Astrocyte (in vitro differentiated cells and primary cell): ENCODE measurements around the gene PTPRN2. TPM values are rescaled to one million over a fixed set of nuclear protein-coding genes. Genes with fewer than 3 reads are reported as not detected.
"Not testable (repeated sequence)": the region's sequence is repeated elsewhere in the genome, so short reads cannot be mapped to it uniquely, and the experiment has no call there.

ENCODE experiments used
- DNase-seq: peaks from one replicate; pipeline ENCODE4 v3.0.0-alpha.2; 2010; ENCODE audit warnings: low read depth
- FAIRE-seq: peaks from 2 replicates; lab custom pipeline; 2011; peaks lifted over from hg19 to GRCh38; lab: Jason Lieb, UNC
- H2AFZ ChIP-seq: 2 replicates; pipeline ENCODE4 v1.6.0; 2012; ENCODE audit warnings: low read depth, low read length, inconsistent platforms
- H3K27ac ChIP-seq: 2 replicates; pipeline ENCODE4 v1.5.1; 2011; ENCODE audit warnings: low read depth, low read length, inconsistent platforms
- H3K27me3 ChIP-seq: 2 replicates; pipeline ENCODE4 v1.6.0; 2011; ENCODE audit warnings: low read length, inconsistent platforms; ENCODE audit not compliant: insufficient read depth
- H3K36me3 ChIP-seq: 2 replicates; pipeline ENCODE4 v1.5.1; 2011; ENCODE audit warnings: low read length, inconsistent platforms; ENCODE audit not compliant: insufficient read depth
- H3K4me1 ChIP-seq: 2 replicates; pipeline ENCODE4 v1.5.1; 2011; ENCODE audit warnings: low read length, inconsistent platforms; ENCODE audit not compliant: insufficient read depth
- H3K4me2 ChIP-seq: 2 replicates; pipeline ENCODE4 v1.6.0; 2012; ENCODE audit warnings: low read length, inconsistent platforms
- H3K4me3 ChIP-seq: 2 replicates; pipeline ENCODE4 v1.5.1; 2011; ENCODE audit warnings: low read depth, mild to moderate bottlenecking, low read length, inconsistent platforms; ENCODE audit not compliant: insufficient read depth
- H3K79me2 ChIP-seq: 2 replicates; pipeline ENCODE4 v1.6.0; 2012; ENCODE audit warnings: mild to moderate bottlenecking, low read length, inconsistent platforms; ENCODE audit not compliant: insufficient read depth
- H3K9ac ChIP-seq: 2 replicates; pipeline ENCODE4 v1.6.0; 2012; ENCODE audit warnings: mild to moderate bottlenecking, low read length, inconsistent platforms
- H3K9me3 ChIP-seq: 2 replicates; pipeline ENCODE4 v1.5.1; 2012; ENCODE audit warnings: low read depth, mild to moderate bottlenecking, low read length, inconsistent platforms; ENCODE audit not compliant: insufficient read depth
- H4K20me1 ChIP-seq: 2 replicates; pipeline ENCODE4 v1.6.0; 2012; ENCODE audit warnings: low read length, inconsistent platforms; ENCODE audit not compliant: insufficient read depth
- H3K27ac Mint-ChIP-seq: one replicate; pipeline ENCODE4 v1.8.0; 2021; ENCODE audit warnings: mild to moderate bottlenecking, mixed read lengths; ENCODE audit not compliant: unreplicated experiment
- H3K27me3 Mint-ChIP-seq: one replicate; pipeline ENCODE4 v1.8.0; 2021; ENCODE audit warnings: low read depth, mixed read lengths; ENCODE audit not compliant: unreplicated experiment
- H3K36me3 Mint-ChIP-seq: one replicate; pipeline ENCODE4 v1.8.0; 2021; ENCODE audit warnings: low read depth, mixed read lengths; ENCODE audit not compliant: unreplicated experiment
- H3K4me1 Mint-ChIP-seq: one replicate; pipeline ENCODE4 v1.8.0; 2021; ENCODE audit warnings: low read depth, mixed read lengths; ENCODE audit not compliant: unreplicated experiment
- H3K4me3 Mint-ChIP-seq: one replicate; pipeline ENCODE4 v1.8.0; 2021; ENCODE audit warnings: mild to moderate bottlenecking, moderate library complexity, mixed read lengths; ENCODE audit not compliant: unreplicated experiment
- H3K9me3 Mint-ChIP-seq: one replicate; pipeline ENCODE4 v1.8.0; 2021; ENCODE audit warnings: mild to moderate bottlenecking, mixed read lengths; ENCODE audit not compliant: unreplicated experiment
- CTCF ChIP-seq: IDR thresholded peaks from 2 replicates; pipeline ENCODE4 v1.5.1; 2011; ENCODE audit warnings: low read depth, mild to moderate bottlenecking, inconsistent platforms, low read length, moderate library complexity; ENCODE audit not compliant: insufficient read depth
- EZH2 ChIP-seq: IDR thresholded peaks from 2 replicates; pipeline ENCODE4 v1.6.1; 2012; ENCODE audit warnings: mild to moderate bottlenecking, low read length, inconsistent platforms; ENCODE audit not compliant: insufficient read depth
- total RNA-seq: library from RNA; stranded (reverse); gene quantifications from 2 replicates; pipeline ENCODE4 v1.2.1, GENCODE V29; 2021

Gene PTPRN2
- total RNA-seq, 1 donor from 2014 or later, result 0.09 TPM

GRCh38 chr7:158209435-158209834, 378.2 kb downstream of the PTPRN2 start:
- Histone ChIP-seq H3K4me3 (no peak overlapping the region), H3K4me1 (no peaks in the 10 kb centered on the region), H3K79me2 (no peaks in the 10 kb centered on the region), H4K20me1 (no peaks in the 10 kb centered on the region), H3K27ac (no peak overlapping the region), H2AFZ (no peak overlapping the region), H3K27me3 (no peaks in the 10 kb centered on the region), H3K9ac (no peak overlapping the region), H3K9me3 (peaks cover 7% of the 10 kb centered on the region), H3K4me2 (no peak overlapping the region), H3K36me3 (no peaks in the 10 kb centered on the region)
- Mint-ChIP-seq H3K4me1 (no peaks in the 10 kb centered on the region), H3K27me3 (no peaks in the 10 kb centered on the region), H3K9me3 (peaks cover 10% of the 10 kb centered on the region), H3K4me3 (no peak overlapping the region), H3K36me3 (no peaks in the 10 kb centered on the region), H3K27ac (no peak overlapping the region)
- no peak for TF ChIP-seq EZH2
- TF ChIP-seq CTCF, result no peak
- DNase-seq (no peak), FAIRE-seq (no peak)

- FAIRE-seq, result no peak
- H3K4me1 ChIP-seq, result no peaks in the 10 kb centered on the region
- Mint-ChIP-seq H3K27me3 (no peaks in the 10 kb centered on the region), H3K36me3 (no peaks in the 10 kb centered on the region), H3K4me1 (no peaks in the 10 kb centered on the region), H3K9me3 (peaks cover 13% of the 10 kb centered on the region), H3K27ac (no peak overlapping the region), H3K4me3 (no peak overlapping the region)
- no peaks in the 10 kb centered on the region for H3K79me2 ChIP-seq
- TF ChIP-seq CTCF, result no peak
- TF ChIP-seq EZH2, result no peak
- H3K27me3 ChIP-seq, result no peaks in the 10 kb centered on the region
- no peak overlapping the region for H2AFZ ChIP-seq
- peaks cover 7% of the 10 kb centered on the region for H3K9me3 ChIP-seq
- no peak for DNase-seq
- H4K20me1 ChIP-seq, result no peaks in the 10 kb centered on the region
- no peak overlapping the region for H3K9ac ChIP-seq
- no peaks in the 10 kb centered on the region for H3K36me3 ChIP-seq
- H3K4me3 ChIP-seq, result no peak overlapping the region
- no peak overlapping the region for H3K27ac ChIP-seq
- H3K4me2 ChIP-seq, result no peak overlapping the region
These were observed 381.3 kb downstream of the PTPRN2 start for GRCh38 chr7:158206341-158206740.

- TF ChIP-seq EZH2 (no peak), CTCF (no peak)
- no peaks in the 10 kb centered on the region for H3K27me3 ChIP-seq
- H3K4me2 ChIP-seq, result peak overlapping the region; percentile 22
- peak; percentile 42 for DNase-seq
- H3K36me3 ChIP-seq, result no peaks in the 10 kb centered on the region
- peaks cover 11% of the 10 kb centered on the region for H3K9me3 Mint-ChIP-seq
- no peaks in the 10 kb centered on the region for H3K27me3 Mint-ChIP-seq
- no peak overlapping the region for H3K4me3 ChIP-seq
- H2AFZ ChIP-seq, result no peak overlapping the region
- no peaks in the 10 kb centered on the region for H3K4me1 Mint-ChIP-seq
- H3K9ac ChIP-seq, result no peak overlapping the region
- H4K20me1 ChIP-seq, result no peaks in the 10 kb centered on the region
- no peak overlapping the region for H3K4me3 Mint-ChIP-seq
- H3K79me2 ChIP-seq, result no peaks in the 10 kb centered on the region
- H3K27ac Mint-ChIP-seq, result no peak overlapping the region
- H3K4me1 ChIP-seq, result no peaks in the 10 kb centered on the region
- H3K36me3 Mint-ChIP-seq, result no peaks in the 10 kb centered on the region
- no peak overlapping the region for H3K27ac ChIP-seq
- peaks cover 7% of the 10 kb centered on the region for H3K9me3 ChIP-seq
- FAIRE-seq, result no peak
These were observed 383.2 kb downstream of the PTPRN2 start for GRCh38 chr7:158204453-158204852.

- not testable (repeated sequence) for H3K4me3 Mint-ChIP-seq, H3K27me3 ChIP-seq, H4K20me1 ChIP-seq, H3K79me2 ChIP-seq, H3K27me3 Mint-ChIP-seq, H3K4me1 Mint-ChIP-seq, H2AFZ ChIP-seq, H3K27ac ChIP-seq, H3K9ac ChIP-seq, H3K36me3 ChIP-seq, H3K4me3 ChIP-seq, H3K4me1 ChIP-seq, H3K9me3 ChIP-seq, H3K27ac Mint-ChIP-seq, FAIRE-seq, H3K36me3 Mint-ChIP-seq, DNase-seq
- peaks cover 11% of the 10 kb centered on the region for H3K9me3 Mint-ChIP-seq
- peak overlapping the region; percentile 22 for H3K4me2 ChIP-seq
These were observed 383.7 kb downstream of the PTPRN2 start for GRCh38 chr7:158203948-158204347.
